ENCODE measurements around the gene DOC2B. TPM values are rescaled to one million over a fixed set of nuclear protein-coding genes. Genes with fewer than 3 reads are reported as not detected.
"Not testable (repeated sequence)": the region's sequence is repeated elsewhere in the genome, so short reads cannot be mapped to it uniquely, and the experiment has no call there.

The DOC2B gene
- total RNA-seq, 2 experiments from 2014 or later, result 0.06 to 0.08 TPM

DNA sequence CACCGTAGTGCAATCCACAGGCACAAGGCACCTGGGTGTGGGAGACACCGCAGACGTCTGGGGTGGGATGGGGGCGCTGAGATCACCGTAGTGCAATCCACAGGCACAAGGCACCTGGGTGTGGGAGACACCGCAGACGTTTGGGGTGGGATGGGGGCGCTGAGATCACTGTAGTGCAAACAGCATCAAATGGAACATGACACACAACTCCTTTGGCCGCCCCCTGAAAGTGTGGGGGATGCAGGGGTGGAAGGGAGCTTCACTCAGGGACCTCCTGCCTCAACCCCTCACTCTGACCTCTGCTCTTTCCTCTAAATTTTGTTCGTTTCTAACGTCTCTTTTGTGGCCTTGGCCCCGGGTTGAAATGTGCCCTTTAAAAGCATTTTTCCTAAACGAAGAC, 20.3 kb upstream of the DOC2B start:
- not testable (repeated sequence) for H3K4me3 Mint-ChIP-seq, H3K9me3 Mint-ChIP-seq, H3K36me3 Mint-ChIP-seq, H3K27ac Mint-ChIP-seq, DNase-seq, H3K4me1 Mint-ChIP-seq
- H3K27me3 Mint-ChIP-seq, result peaks cover 20% of the 10 kb centered on the region

GRCh38 chr17:201257-201656, 19.8 kb upstream of the DOC2B start:
- H3K27ac Mint-ChIP-seq, H3K4me3 Mint-ChIP-seq, H3K36me3 Mint-ChIP-seq, H3K9me3 Mint-ChIP-seq, DNase-seq, H3K4me1 Mint-ChIP-seq: not testable (repeated sequence)
- peaks cover 22% of the 10 kb centered on the region for H3K27me3 Mint-ChIP-seq

- no peak for DNase-seq
- H3K9me3 Mint-ChIP-seq, result no peaks in the 10 kb centered on the region
- no peaks in the 10 kb centered on the region for H3K36me3 Mint-ChIP-seq
- H3K27me3 Mint-ChIP-seq, result peaks cover 22% of the 10 kb centered on the region
- H3K4me1 Mint-ChIP-seq, result no peaks in the 10 kb centered on the region
- H3K4me3 Mint-ChIP-seq, result no peak overlapping the region
- H3K27ac Mint-ChIP-seq, result no peak overlapping the region
Measured at GRCh38 chr17:200586-200985, 19.1 kb upstream of the DOC2B start.

- no peaks in the 10 kb centered on the region for H3K36me3 Mint-ChIP-seq
- DNase-seq, result no peak
- H3K4me3 Mint-ChIP-seq, result no peak overlapping the region
- H3K27ac Mint-ChIP-seq, result no peak overlapping the region
- H3K9me3 Mint-ChIP-seq, result no peaks in the 10 kb centered on the region
- peaks cover 22% of the 10 kb centered on the region for H3K27me3 Mint-ChIP-seq
- no peaks in the 10 kb centered on the region for H3K4me1 Mint-ChIP-seq
Measured at GRCh38 chr17:199806-200545, 18.5 kb upstream of the DOC2B start.

- no peaks in the 10 kb centered on the region for H3K4me1 Mint-ChIP-seq
- DNase-seq, result no peak
- no peak overlapping the region for H3K27ac Mint-ChIP-seq
- peaks cover 19% of the 10 kb centered on the region for H3K27me3 Mint-ChIP-seq
- H3K36me3 Mint-ChIP-seq, result no peaks in the 10 kb centered on the region
- no peaks in the 10 kb centered on the region for H3K9me3 Mint-ChIP-seq
- no peak overlapping the region for H3K4me3 Mint-ChIP-seq
Measured at GRCh38 chr17:199191-199604, 17.7 kb upstream of the DOC2B start.

DNA sequence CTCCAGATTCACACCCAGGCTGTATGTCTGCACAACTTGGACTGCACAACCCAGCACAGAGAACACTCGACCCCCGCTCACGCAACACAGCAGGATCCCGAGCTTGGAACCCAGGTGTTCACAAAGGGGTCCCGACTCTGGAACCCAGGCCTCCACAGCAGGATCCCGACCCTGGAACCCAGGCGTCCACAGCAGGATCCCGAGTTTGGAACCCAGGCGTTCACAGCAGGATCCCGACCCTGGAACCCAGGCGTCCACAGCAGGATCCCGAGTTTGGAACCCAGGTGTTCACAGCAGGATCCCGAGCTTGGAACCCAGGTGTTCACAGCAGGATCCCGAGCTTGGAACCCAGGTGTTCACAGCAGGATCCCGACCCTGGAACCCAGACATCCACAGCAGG, 16.8 kb upstream of the DOC2B start:
- not testable (repeated sequence) for DNase-seq, H3K27ac Mint-ChIP-seq, H3K4me3 Mint-ChIP-seq, H3K4me1 Mint-ChIP-seq, H3K36me3 Mint-ChIP-seq, H3K9me3 Mint-ChIP-seq
- H3K27me3 Mint-ChIP-seq, result peaks cover 19% of the 10 kb centered on the region

- H3K4me1 Mint-ChIP-seq, result no peaks in the 10 kb centered on the region
- H3K4me3 Mint-ChIP-seq, result no peak overlapping the region
- peaks cover 19% of the 10 kb centered on the region for H3K27me3 Mint-ChIP-seq
- no peak overlapping the region for H3K27ac Mint-ChIP-seq
- no peaks in the 10 kb centered on the region for H3K9me3 Mint-ChIP-seq
- DNase-seq, result no peak
- H3K36me3 Mint-ChIP-seq, result no peaks in the 10 kb centered on the region
Measured at GRCh38 chr17:197352-197751, 15.9 kb upstream of the DOC2B start.

DNA sequence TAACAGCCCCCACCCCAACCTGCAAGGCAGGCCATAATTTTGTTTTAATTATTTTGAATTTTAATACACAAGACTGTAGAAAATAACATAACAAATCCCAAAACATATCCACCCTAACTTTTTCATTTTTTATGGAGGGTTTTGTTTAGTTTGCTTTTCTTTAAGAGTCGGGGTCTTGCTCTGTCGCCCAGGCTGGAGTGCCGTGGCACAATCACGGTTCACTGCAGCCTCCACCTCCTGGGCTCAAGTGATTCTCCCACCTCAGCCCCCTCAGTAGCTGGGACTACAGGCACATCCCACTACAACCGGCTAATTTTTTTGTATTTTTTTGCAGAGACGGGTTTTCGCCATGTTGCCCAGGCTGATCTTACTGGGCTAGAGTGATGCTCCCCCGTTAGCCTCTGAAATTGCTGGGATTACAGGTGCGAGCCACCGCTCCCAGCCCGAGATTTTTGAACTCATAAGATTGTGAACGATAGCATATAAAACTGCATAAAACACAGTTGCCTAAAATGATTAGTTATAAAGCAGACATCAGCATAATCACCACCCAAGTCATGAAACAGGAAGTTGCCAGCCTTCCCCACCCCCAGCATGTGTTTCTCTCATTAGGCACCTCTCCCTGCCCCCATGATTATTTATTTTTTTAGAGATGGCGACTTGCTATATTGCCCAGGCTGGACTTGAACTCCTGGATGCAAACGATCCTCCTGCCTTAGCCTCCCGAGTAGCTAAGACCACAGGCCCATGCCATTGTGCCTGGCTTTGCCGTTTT, 13.6 kb upstream of the DOC2B start:
- no peak overlapping the region for H3K4me3 Mint-ChIP-seq
- no peak overlapping the region for H3K27ac Mint-ChIP-seq
- DNase-seq, result no peak
- peaks cover 16% of the 10 kb centered on the region for H3K27me3 Mint-ChIP-seq
- no peaks in the 10 kb centered on the region for H3K9me3 Mint-ChIP-seq
- H3K36me3 Mint-ChIP-seq, result no peaks in the 10 kb centered on the region
- H3K4me1 Mint-ChIP-seq, result peaks cover 2% of the 10 kb centered on the region

DNA sequence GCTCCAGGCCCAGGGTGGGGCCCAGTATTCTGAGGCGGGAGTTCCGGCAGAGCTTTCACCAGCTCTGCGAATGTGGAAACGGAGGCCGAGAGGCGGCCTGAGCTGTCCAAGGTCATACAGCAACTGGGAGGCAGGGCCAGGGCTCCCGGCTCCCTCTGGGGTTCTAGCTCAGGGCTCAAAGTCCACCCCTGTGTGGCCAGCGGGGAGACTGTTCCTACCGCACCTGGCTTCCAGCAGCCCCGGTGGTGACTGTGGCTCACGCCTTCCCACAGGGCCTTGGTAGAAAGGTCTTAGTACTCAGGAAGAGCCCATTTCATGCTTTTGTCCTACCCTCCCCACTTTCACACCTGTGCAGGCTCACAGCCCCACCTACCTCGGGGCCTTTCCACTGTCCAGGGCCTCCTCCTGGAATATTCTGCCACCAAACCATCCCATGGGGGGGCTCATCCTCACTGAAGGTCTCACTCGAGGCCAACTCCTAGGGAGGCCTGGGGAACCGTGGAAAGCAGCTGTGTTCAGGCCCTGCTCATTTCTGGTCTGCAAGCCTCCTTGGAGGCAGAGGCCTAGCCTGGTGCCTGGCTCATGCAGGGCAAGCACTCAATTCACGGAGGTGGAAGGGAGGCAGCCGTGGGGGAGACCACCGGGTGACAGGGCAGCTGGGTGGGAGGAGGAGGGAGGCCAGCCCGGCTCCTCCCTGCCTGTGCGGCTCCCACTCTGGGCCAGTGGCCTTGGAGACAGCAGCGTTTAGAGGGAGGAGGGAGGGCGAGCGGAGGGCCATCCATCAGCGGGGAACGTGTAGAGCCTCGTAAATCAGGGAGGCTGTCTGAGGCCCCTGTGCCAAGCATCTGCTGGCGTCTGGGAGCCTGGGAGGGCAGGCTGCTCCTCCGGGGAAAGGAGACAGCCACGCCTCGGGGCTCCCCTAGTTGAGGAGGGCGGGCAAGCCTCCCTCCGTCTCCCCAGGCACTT, 12.7 kb upstream of the DOC2B start:
- DNase-seq, result no peak
- Mint-ChIP-seq H3K27ac (no peak overlapping the region), H3K9me3 (no peaks in the 10 kb centered on the region), H3K27me3 (peaks cover 11% of the 10 kb centered on the region), H3K36me3 (no peaks in the 10 kb centered on the region), H3K4me3 (no peak overlapping the region), H3K4me1 (peaks cover 7% of the 10 kb centered on the region)

DNA sequence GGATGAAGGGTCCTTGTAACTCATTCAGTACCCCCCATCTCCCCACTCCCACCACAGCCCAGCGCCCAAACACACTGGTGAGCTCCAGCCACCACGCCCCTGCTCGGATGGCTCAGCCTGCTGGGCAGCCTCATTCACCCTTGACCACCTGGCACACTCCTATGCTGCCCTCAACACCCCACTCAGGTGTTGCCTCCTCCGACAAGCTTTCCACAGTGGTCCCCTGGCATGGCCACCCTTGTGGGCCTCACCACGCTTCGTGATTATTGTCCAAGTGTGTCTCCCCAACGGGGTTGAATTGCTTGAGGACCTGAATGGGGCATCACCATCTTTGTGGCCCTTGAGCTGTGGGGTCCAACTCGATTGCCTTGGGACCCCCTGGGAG, 12.0 kb upstream of the DOC2B start:
- Mint-ChIP-seq H3K27me3 (peaks cover 11% of the 10 kb centered on the region), H3K36me3 (no peaks in the 10 kb centered on the region), H3K4me3 (no peak overlapping the region), H3K27ac (no peak overlapping the region), H3K4me1 (peaks cover 10% of the 10 kb centered on the region), H3K9me3 (no peaks in the 10 kb centered on the region)
- DNase-seq, result no peak

DNA sequence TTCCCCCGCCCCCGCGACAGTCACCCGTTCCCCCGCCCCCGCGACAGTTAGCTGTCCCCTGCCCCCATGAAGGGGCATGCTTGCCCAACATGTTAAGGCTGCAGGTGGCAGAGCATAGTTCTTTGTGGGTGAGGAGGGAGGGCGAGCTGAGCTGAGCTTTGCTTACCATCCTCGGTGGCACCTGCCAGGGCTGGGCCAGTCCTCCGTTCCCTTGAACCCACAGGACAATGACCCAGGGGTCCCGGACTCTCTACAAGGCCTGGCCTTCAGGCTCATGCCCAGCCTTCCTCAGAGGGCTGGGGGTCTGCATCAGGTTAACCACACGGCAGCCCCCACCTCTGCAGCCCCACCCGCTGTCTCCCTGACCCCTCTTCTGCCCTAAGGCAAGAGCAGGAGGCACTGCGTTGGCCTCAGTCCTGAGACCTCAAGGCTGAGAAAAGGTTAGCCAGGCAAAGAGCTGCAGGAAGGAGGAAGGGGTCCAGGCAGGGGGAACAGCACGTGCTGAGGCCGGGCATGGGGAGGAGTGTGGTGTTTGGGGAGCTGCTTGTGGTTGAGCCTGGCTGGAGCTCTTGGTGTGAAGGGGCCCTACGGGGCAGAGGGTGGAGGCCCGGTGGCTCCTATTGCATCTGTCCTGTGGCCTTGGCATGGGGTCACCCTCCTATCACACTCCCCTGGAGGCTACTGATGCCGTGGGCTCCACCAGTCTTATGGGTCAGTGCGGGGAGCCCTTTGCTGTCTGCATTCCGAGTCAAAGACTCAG, 11.4 kb upstream of the DOC2B start:
- DNase-seq, result no peak

DNA sequence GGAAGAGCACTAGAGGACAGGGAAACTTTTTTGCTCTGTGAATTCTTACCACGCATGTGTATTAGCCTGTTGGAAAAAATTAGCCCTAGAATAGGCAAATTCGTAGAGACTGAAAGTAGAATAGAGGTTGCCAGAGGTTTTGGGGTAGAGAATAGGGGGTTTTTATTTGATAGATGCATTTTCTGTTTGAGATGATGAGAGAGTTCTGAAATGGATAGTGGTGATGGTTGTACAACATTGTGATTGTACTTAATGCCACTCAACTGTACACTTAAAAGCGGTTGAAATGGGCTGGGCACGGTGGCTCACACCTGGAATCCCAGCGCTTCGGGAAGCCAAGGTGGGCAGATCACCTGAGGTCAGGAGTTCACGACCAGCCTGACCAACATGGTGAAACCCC, 8.0 kb upstream of the DOC2B start:
- H3K27ac Mint-ChIP-seq, result no peak overlapping the region
- H3K4me3 Mint-ChIP-seq, result no peak overlapping the region
- DNase-seq, result no peak
- H3K36me3 Mint-ChIP-seq, result no peaks in the 10 kb centered on the region
- peaks cover 15% of the 10 kb centered on the region for H3K27me3 Mint-ChIP-seq
- H3K4me1 Mint-ChIP-seq, result peaks cover 27% of the 10 kb centered on the region
- H3K9me3 Mint-ChIP-seq, result no peaks in the 10 kb centered on the region

More for the DNA sequence above, 11.4 kb upstream of the DOC2B start:
- Mint-ChIP-seq H3K4me3 (no peak overlapping the region), H3K27me3 (peaks cover 8% of the 10 kb centered on the region), H3K36me3 (no peaks in the 10 kb centered on the region), H3K9me3 (no peaks in the 10 kb centered on the region), H3K27ac (no peak overlapping the region), H3K4me1 (peaks cover 10% of the 10 kb centered on the region)

DNA sequence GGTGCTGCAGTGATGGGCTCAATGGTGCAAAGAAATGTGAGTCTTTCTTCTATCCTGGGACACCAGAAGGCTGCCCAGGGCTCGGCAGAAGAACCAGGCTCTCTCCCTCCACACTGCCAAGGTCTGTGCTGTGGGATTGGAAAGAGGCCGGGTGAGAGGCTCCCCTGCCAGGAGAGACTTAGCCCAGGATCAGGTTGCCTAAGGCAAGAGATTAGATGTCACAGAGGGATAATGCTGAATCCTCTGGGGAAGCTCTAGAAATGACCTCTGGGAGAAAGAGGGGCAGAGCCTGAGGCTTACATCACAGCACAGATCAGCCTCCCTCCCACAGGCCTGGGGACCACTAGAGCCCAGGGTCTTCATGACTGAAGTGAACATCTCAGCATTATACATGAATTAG, 5.7 kb upstream of the DOC2B start:
- Mint-ChIP-seq H3K9me3 (no peaks in the 10 kb centered on the region), H3K36me3 (no peaks in the 10 kb centered on the region), H3K27me3 (peaks cover 30% of the 10 kb centered on the region), H3K27ac (no peak overlapping the region), H3K4me1 (peaks cover 27% of the 10 kb centered on the region), H3K4me3 (no peak overlapping the region)
- DNase-seq, result no peak

GRCh38 chr17:185445-186138, 4.1 kb upstream of the DOC2B start:
- Mint-ChIP-seq H3K4me1 (peaks cover 27% of the 10 kb centered on the region), H3K9me3 (no peaks in the 10 kb centered on the region), H3K27me3 (peaks cover 35% of the 10 kb centered on the region), H3K27ac (no peak overlapping the region), H3K36me3 (no peaks in the 10 kb centered on the region), H3K4me3 (no peak overlapping the region)
- peak; percentile 67 for DNase-seq
